Left lobe of liver (tissue), 2 donors: ENCODE results near the gene SLC43A2. TPM values are rescaled to one million over a fixed set of nuclear protein-coding genes. Genes with fewer than 3 reads are reported as not detected.
A peak's percentile ranks its signal among the peaks of the same experiment; 100 is the strongest.
"Not testable (repeated sequence)": the region's sequence is repeated elsewhere in the genome, so short reads cannot be mapped to it uniquely, and the experiment has no call there.

Experiments
- ATAC-seq: fragments of 200-7000 bp; cut with Tn5 transposase; one replicate; pipeline ENCODE4 v1.9.1; 2020; ENCODE audit warnings: mild to moderate bottlenecking, moderate library complexity
- DNase-seq: peaks from one replicate; pipeline ENCODE4 v3.0.0-alpha.2; 2020; ENCODE audit warnings: low spot score
- total RNA-seq: library from RNA; stranded (reverse); gene quantifications from one replicate; pipeline ENCODE4 v1.2.1, GENCODE V29; 2021
- donor health status: DM: no; HTN: no; CAD: no; lungs with moderate emphysema.
- donor health status: DM: no; HTN: yes; CAD: no.

SLC43A2 gene
- total RNA-seq, 1 donor from 2014 or later, result 3.1 TPM

DNA sequence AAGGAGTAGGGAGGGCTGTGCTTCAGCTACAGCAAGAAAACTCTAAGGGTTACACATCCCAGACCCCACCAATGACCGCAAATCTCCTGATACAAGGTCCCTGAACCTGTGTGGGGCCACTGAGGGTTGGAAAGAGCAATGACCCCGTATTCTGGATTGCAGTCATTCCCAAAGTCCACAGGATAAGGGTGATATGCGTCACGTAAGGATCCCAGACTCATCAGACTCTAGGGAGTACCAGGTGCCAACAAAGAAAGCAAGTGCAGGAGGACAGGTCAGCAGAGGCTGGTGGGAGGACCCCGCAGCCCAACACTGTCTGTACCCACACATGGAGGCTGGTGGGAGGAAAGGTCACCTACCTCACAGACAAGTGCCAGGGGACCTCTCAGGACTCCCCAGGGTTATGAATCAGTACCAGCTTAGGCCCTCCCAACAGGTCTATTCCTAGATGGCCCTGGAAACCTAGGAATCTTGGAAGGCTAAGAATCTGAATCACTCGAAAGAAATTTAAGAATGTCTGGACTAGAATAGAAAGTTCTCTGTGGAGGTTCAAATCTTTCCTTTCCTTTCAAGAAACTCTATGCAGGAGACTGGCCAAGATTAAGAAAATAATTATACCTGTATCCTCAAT, 82.2 kb downstream of the SLC43A2 start:
- peak; percentile 62 for DNase-seq
- ATAC-seq, result peak; percentile 86

DNA sequence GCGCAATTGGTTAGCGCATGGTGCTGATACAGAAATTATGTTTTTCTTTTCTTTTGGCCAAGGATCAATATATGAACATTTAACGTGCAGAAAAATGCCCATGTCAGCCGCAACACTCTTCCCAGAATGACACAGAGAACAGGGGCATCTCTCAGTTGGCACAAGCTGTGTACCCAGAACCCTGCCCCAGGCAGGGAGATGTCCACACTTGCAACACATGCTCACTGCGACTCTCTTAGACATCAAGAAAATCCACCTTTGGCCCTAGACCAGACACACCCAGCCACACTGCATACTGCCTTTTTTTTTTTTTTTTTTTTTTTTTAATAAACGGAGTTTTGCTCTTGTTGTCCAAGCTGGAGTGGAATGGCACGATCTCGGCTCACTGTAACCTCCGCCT, 83.0 kb downstream of the SLC43A2 start:
- DNase-seq (peak; percentile 64), ATAC-seq (peak; percentile 76)

DNA sequence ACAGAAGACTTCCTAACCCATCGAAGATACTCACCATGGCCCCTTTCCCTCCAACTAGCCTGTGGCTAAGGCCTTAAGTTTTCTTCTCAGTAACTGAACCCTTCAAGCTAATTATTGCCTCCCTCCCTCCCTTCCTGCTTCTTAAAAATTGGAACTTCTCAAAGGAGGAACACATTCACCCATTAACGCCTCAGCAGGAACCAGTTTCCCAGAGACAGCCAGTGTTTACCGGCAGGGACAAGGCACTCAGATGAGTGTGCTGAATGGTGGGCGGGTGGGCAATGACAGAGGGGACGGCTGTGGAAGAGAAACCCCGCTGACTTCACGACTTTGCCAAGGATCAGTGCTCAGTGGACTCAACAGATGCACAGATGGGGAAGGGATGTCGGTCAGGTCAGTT, 86.3 kb downstream of the SLC43A2 start:
- ATAC-seq, result no peak
- DNase-seq, result no peak

DNA sequence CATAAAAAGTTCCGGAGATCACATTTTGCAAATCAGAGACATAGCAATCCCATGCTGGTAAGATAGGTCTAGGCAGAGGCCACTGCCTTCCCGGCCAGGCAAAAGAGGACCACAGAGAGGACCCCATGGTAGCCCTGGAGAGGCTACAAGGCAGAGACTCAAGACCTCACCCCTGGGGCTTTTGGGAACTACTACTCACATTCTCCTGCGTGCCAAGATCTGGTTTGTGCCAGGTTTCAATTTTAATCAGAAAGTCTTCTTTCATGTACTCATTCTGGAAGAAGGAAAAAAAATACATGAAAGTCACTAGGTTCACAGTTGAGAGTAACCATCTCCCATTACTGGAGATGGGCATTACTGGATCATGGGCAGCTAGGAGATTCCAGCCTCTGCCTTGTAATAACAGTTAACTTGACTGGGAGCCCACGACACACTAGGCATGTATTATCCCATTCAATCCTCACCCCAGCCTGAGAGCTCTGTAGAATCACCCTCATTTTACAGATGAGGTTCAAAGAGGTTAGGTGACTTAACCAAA, 87.2 kb downstream of the SLC43A2 start:
- DNase-seq (no peak), ATAC-seq (no peak)

DNA sequence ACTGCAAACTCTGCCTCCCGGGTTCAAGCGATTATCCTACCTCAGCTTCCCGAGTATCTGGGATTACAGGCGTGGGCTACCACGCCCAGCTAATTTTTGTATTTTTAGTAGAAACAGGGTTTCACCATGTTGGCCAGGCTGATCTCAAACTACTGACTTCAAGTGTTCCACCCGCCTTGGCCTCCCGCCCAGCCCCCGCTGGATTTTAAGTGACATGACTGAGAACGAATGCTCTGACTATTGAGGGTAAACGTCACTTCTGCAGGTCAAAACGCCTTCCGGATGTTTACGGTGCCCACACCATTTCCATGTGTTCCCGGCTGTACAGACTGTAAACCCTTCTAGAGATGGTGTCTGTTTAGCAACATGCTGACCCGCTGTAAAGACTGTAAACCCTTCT, 88.8 kb downstream of the SLC43A2 start:
- ATAC-seq, result no peak

DNA sequence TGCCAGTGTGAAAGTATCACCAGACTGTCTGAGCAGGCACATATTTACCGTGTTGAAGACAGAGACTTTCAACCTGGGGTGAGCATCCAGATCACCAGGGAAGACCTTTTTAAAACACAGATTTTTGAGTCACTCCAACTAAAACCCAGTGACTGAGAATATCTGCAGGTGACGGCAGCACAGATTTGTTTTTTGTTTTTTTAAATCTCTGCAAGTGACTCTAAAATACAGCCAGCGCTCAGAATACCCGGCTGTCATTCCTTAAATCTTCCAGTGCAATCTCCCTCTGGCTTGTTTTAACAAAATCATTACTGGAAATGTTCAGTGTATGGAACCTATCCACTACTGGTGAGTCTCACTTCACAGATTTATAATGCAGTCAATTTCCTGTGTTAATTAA, 92.9 kb downstream of the SLC43A2 start:
- no peak for DNase-seq
- ATAC-seq, result no peak

More for the DNA sequence above, 88.8 kb downstream of the SLC43A2 start:
- no peak for DNase-seq

DNA sequence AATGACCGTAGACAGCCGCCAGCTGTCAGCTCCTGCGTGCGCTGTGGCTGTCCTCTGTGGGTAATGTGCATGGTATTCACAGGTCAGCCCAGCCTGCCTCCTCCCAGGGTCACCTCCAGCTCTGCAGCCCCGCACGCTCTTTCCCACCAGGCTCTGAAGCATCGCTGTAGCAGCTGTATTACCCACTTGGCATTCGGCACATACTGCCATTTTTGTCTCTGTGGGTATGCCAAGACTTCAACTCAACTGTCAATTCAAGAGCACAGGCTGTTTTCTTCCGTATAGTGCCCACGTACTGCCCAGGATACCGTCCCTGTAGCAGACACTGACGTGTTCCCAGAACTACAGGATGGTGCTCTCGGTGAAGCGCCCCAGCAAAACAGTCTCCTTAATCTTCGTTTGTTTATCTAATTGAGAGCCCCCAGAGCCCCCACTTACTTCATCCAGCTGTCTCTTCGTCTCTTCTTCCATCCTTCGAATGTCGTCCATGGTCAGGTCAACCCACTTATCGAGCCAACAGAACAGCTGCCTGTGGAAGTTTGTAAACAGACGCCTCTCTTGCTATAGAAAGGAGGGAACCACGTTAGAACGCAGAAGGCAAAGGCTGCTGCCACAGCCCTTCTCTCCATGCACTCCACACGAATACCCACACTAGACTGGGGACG, 94.8 kb downstream of the SLC43A2 start:
- ATAC-seq (no peak), DNase-seq (no peak)

DNA sequence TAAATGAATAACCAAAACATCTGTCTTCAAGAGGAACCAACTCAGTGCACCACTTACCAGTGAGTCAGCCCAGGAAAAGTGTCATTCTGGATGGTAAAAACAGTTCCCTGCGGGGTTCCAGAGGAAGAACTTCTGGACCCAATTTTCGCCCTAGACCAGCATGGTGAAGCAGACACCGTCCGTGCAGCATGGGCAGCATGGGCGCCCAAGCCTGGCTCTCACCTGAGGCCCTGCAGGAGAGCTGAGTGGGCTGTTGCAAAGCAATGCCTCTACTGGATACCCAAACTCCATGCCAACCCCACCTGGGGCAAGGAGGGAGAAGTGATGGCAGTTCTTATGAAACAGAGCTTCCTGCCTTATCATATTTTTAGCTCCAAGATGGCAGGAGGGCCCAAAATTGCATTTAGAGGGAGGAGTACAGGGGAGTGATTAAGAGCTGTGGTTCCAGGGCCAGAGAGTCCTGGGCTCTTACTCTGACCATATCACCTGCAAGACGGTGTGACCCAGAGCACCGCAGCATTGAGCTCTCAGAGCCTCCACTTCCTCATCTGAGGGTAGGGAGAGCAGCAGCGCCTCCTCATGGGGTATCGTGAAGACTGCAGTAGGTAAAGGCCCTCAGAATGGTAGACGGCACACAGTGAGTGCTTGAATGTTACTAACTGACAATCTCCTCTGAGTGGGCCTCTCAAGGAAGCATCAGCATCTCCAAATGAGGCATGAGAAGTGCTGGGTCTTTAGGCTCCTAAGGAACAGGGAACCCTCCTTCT, 95.6 kb downstream of the SLC43A2 start:
- peak; percentile 38 for ATAC-seq
- no peak for DNase-seq

DNA sequence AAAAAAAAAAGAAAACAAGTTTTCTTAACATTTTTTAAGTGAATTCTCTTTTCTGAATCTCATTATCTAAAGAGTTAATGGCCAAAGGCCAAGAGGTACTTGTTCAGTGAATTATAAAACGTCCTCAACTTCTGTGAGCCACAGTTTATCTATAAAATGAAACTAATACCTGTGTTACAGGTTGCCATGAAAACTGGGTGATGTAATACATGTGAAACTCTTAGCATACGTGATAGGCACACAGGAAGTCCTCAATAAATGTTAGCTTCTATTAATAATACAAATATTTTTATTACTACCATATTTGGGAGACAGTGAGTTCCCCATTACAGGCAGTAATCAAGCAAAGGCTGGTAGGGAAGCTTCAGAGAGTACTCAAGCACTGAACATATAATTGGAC, 98.8 kb downstream of the SLC43A2 start:
- DNase-seq (no peak), ATAC-seq (no peak)

DNA sequence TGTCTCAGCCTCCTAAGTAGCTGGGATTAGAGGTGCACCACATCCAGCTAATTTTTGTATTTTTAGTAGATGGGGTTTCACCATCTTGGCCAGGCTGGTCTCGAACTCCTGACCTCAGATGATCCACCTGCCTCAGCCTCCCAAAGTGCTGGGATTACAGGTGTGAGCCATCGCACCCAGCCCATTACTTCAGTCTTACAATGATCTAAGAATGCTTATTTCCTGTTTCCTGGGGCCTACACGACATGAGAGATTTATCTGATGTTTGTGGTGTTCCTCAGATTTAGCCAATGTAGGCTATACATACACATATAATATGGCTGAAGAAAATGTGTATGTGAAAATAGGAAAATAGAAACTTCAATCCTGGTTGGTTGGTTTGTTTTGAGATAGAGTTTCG, 101.8 kb downstream of the SLC43A2 start:
- not testable (repeated sequence) for ATAC-seq

DNA sequence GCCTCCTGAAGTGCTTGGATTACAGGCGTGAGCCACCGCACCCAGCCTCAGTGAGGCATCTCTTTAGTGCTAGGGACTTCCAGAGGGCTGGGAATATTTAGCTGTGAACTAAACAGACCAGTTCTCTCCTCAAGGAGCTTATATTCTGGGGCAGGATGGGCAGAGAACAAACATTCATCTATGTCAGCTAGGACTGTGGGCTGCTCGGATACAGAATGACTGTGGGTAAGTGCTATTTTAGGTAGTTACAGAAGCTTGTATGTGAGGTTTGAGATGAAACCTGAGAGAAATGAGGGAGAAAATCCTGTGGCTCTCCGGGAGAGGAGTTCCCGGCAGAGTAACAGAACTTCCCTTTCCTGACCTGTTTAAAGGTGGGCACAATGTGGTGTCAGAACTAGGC, 106.0 kb downstream of the SLC43A2 start:
- ATAC-seq (no peak), DNase-seq (no peak)

More for the DNA sequence above, 101.8 kb downstream of the SLC43A2 start:
- DNase-seq, result not testable (repeated sequence)

DNA sequence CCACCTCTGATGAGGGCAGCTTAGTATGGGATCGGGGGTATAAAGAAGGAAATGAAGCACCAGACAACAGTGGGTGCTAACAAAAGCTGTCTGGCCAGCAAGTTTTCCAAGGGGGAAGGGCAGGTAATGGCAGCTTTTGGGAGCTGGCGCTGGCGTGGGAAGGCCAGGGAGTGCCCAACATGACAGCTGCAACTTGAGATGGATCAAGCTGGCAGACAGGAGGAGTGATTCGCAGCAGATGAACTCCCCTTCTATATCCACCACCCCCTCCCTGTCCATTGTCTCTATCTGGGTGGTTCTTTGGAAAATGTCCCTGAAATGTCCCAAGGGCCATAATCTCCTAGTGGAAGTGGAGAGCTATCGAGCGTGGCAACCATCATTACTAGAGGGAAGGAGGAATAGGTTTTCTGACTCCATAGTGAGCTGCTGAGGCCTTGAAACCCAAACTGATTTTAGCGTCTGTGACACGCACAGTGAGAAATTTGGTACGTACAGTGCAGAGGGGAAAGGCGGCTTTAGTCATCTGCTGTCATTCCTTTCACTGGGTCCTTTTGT, 107.5 kb downstream of the SLC43A2 start:
- ATAC-seq (no peak), DNase-seq (no peak)

DNA sequence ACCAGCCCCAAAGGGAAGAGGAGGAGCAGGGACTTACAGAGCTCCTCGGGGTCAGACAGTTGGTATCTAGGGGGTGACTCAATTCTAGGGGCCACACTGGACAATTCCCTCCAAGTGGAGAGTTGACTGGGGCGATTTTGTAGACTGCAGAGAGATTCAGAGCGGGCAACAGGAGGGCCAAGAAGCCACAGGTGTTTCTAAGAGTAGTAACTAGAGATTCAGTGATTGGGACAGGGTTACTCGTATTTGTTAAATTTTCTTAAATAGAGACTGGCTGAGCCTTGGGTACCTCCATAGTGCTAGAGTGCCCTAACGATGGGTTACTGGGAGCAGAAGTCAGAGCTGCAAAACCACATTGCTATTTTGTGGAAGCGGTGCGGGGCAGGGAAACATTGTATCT, 109.0 kb downstream of the SLC43A2 start:
- no peak for ATAC-seq
- no peak for DNase-seq

Other genes starting within 250 kb of the SLC43A2 start
- 174 TPM for gene YWHAE, start 228.6 kb downstream of the SLC43A2 start, total RNA-seq
- gene CRK, start 172.6 kb downstream of the SLC43A2 start, total RNA-seq, result 33.7 TPM
- 62.5 TPM for gene MYO1C, start 136.1 kb downstream of the SLC43A2 start, total RNA-seq
- gene INPP5K, start 112.2 kb downstream of the SLC43A2 start, total RNA-seq, result 11.9 TPM
- gene PITPNA, start 66.0 kb downstream of the SLC43A2 start, total RNA-seq, result 29.0 TPM
- 12.5 TPM for gene SCARF1, start 16.9 kb upstream of the SLC43A2 start, total RNA-seq
- gene RILP, start 21.0 kb upstream of the SLC43A2 start, total RNA-seq, result 20.9 TPM
- gene PRPF8, start 56.0 kb upstream of the SLC43A2 start, total RNA-seq, result 97.8 TPM
- 4.2 TPM for gene TLCD2, start 81.5 kb upstream of the SLC43A2 start, total RNA-seq
- 27.0 TPM for gene WDR81, start 95.9 kb upstream of the SLC43A2 start, total RNA-seq
- gene SERPINF2, start 114.0 kb upstream of the SLC43A2 start, total RNA-seq, result 1,138 TPM
- gene SERPINF1, start 133.2 kb upstream of the SLC43A2 start, total RNA-seq, result 1,041 TPM
- 6.4 TPM for gene SMYD4, start 201.1 kb upstream of the SLC43A2 start, total RNA-seq
- 33.3 TPM for gene RPA1, start 201.2 kb upstream of the SLC43A2 start, total RNA-seq